Gastrocnemius medialis (tissue), 4 donors: ENCODE data around the gene CYSRT1. TPM values are rescaled to one million over a fixed set of nuclear protein-coding genes. Genes with fewer than 3 reads are reported as not detected.

ENCODE experiments used
- ATAC-seq, 2 donors: fragments of 150-250 bp; one replicate each; pipeline ENCODE4 v1.9.1; 2016
- DNase-seq, 2 donors: peaks; one replicate each; pipeline ENCODE4 v3.0.0-alpha.2; 2019
- H3K27ac ChIP-seq, 4 donors: fragments of 200-600 bp; sonication (generic); 1 replicate in 1 of 4; 2 replicates in 3 of 4; pipeline ENCODE4 v1.5.1; 2016 to 2018; ENCODE audit warnings: mild to moderate bottlenecking in 2 of 4, moderate library complexity in 1 of 4
- H3K27me3 ChIP-seq, 3 donors: fragments of 200-600 bp; sonication (generic) in 2 of 3; 1 replicate in 1 of 3; 2 replicates in 2 of 3; pipeline versions ENCODE4 v1.5.1 to v1.6.0; 2016 to 2019; ENCODE audit warnings: mild to moderate bottlenecking in 1 of 3, moderate library complexity in 1 of 3
- H3K36me3 ChIP-seq, 2 donors: fragments of 200-600 bp; sonication (generic) in 1 of 2; one replicate each; pipeline ENCODE4 v1.5.1; 2017 to 2018
- H3K4me1 ChIP-seq, 2 donors: fragments of 200-600 bp; sonication (generic) in 1 of 2; one replicate each; pipeline ENCODE4 v1.5.1; 2016 to 2017; ENCODE audit warnings: mild to moderate bottlenecking in 2 of 2
- H3K4me3 ChIP-seq, 4 donors: fragments of 200-600 bp; sonication (generic) in 3 of 4; 1 replicate in 1 of 4; 2 replicates in 3 of 4; pipeline ENCODE4 v1.5.1; 2016 to 2019; ENCODE audit warnings: mild to moderate bottlenecking in 2 of 4
- H3K9me3 ChIP-seq, 3 donors: fragments of 200-600 bp; sonication (generic) in 2 of 3; 1 replicate in 1 of 3; 2 replicates in 2 of 3; pipeline ENCODE4 v1.5.1; 2016 to 2019
- CTCF ChIP-seq, 5 experiments: fragments of 450-650 bp in 3 of 5; fragments of 200-600 bp in 2 of 5; sonication (generic) in 2 of 5; IDR thresholded peaks in 4 of 5; conservative IDR thresholded peaks in 1 of 5; 1 replicate in 4 of 5; 2 replicates in 1 of 5; pipeline ENCODE4 v1.5.1; 2016 to 2019; ENCODE audit warnings: antibody characterized with exemption in 5 of 5, mild to moderate bottlenecking in 3 of 5, moderate library complexity in 3 of 5
- POLR2A ChIP-seq, 2 donors: fragments of 450-650 bp; IDR thresholded peaks; one replicate each; pipeline ENCODE4 v1.6.1; 2017; ENCODE audit warnings: antibody characterized with exemption in 2 of 2, mild to moderate bottlenecking in 2 of 2, moderate library complexity in 2 of 2
- in situ Hi-C, 4 donors: fragments of 200-750 bp; cut with MboI; loops; one replicate each; pipeline versions ENCODE4 v1.15.0 to v1.8.0; 2017; ENCODE audit warnings: low sequenced_read_pairs in 4 of 4
- intact Hi-C: fragments of 100-400 bp; cut with DNase I; formaldehyde crosslinking; loops from one replicate; pipeline ENCODE4 v1.15.1; 2023; ENCODE audit warnings: low total_unique reads
- total RNA-seq, 4 donors: library from RNA; depleted of rRNA; stranded (reverse); fragments of >200 nt; gene quantifications; one replicate each; pipeline versions ENCODE4 v1.1.0 to v1.2.3, GENCODE V29; 2016

CYSRT1 gene
- total RNA-seq, 4 donors from 2014 or later = 0.42 TPM; not detected in 3

- peak overlapping the region in 1 of 4 donors; percentile 42 for H3K27ac ChIP-seq
- no peaks in the 10 kb centered on the region for H3K36me3 ChIP-seq
- H3K27me3 ChIP-seq = no peaks in the 10 kb centered on the region
- no peak for DNase-seq
- intact Hi-C loops (loop anchor here (5.0 kb wide), 1 partner anchor 46 kb away; no protein-coding TSS in a partner anchor), in situ Hi-C loops (loop anchor here in 1 of 4 donors (10.0 kb wide), 1 partner anchor 97 kb away; no protein-coding TSS in a partner anchor)
- TF ChIP-seq POLR2A (IDR thresholded peaks at IDR 0.05) (no peak), CTCF (IDR thresholded peaks at IDR 0.05 in 4 of 5, conservative IDR thresholded peaks at IDR 0.05 in 1 of 5) (no peak)
- H3K9me3 ChIP-seq = no peaks in the 10 kb centered on the region
- no peak for ATAC-seq
- H3K4me1 ChIP-seq = peaks cover 17 to 32% of the 10 kb centered on the region in 2 donors
- H3K4me3 ChIP-seq = peak overlapping the region; percentile 34 to 50 (median 48)
Observed at GRCh38 chr9:137221506-137222111, 3.4 kb upstream of the CYSRT1 start.

DNA sequence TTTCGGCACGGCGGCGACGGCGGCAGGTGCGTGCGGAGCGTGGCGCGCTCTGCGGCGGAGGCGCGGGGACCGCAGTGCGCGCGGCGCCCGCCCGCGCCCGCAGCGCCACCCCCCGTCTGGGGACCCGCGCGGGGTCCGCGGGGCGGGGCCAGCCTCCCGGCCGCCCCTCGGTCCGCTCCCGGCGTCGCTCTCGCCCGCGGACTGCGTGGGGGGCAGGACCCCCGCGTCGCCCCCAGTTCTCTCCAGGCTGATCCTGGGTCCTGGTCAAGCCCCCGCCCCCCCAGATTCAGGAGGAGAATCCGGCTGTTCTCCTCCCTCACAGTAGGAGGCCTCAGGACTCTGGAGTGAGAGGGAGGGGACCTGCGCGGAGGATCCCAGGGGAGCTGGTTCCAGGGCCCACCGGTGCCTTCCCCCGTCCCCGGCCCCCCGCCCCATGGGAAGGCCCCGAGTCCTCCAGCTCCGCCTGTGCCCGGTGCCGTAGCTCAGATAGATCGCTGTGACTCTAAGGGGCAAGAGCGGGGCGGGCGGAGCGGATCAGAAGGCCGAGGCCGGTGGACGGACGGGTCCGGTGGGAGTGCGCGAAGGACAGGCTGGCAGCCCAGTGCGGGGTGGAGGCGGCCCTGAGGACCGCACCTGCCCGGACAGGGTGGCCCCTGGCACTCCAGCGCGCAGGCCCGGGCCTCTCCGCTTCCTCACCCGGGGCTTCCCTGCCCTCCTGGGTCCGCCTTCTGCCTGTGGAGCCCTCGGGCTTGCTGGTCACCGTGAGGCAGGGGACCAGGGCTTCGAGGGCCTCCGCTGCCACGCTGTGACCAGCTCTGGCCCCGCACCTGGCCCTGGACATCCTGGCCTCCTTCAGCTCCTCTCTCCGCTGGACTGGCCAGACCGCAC is 2.5 kb upstream of the CYSRT1 start, which contains the start of gene RNF208:
RNF208 (minus strand) TSS at position 51 of the 888 bp plus-strand sequence. CDS start 1,028 bp downstream, outside the sequence.
- in situ Hi-C loops = loop anchor here in 1 of 4 donors (10.0 kb wide), 1 partner anchor 98 kb away; no protein-coding TSS in a partner anchor
- peaks cover 11 to 26% of the 10 kb centered on the region in 2 donors for H3K4me1 ChIP-seq
- DNase-seq (no peak), ATAC-seq (peak; percentile 14 to 31)
- intact Hi-C loops = loop anchor here (1.0 to 5.0 kb wide), 4 partner anchors 22 to 45 kb away; partner anchors contain the start of genes ANAPC2, NELFB, SSNA1 and TPRN
- peaks cover 0 to 4% (median 2%) of the 10 kb centered on the region in 3 donors for H3K27me3 ChIP-seq
- TF ChIP-seq CTCF (IDR thresholded peaks at IDR 0.05 in 4 of 5, conservative IDR thresholded peaks at IDR 0.05 in 1 of 5) = no peak
- TF ChIP-seq POLR2A (IDR thresholded peaks at IDR 0.05) = peak in 1 of 2 donors; percentile 7
- H3K27ac ChIP-seq = peak within 1 kb of the TSS; percentile 87 to 93 (median 90)
- no peaks in the 10 kb centered on the region for H3K36me3 ChIP-seq
- H3K9me3 ChIP-seq = no peaks in the 10 kb centered on the region
- peak within 1 kb of the TSS; percentile 63 to 94 (median 82) for H3K4me3 ChIP-seq

DNA sequence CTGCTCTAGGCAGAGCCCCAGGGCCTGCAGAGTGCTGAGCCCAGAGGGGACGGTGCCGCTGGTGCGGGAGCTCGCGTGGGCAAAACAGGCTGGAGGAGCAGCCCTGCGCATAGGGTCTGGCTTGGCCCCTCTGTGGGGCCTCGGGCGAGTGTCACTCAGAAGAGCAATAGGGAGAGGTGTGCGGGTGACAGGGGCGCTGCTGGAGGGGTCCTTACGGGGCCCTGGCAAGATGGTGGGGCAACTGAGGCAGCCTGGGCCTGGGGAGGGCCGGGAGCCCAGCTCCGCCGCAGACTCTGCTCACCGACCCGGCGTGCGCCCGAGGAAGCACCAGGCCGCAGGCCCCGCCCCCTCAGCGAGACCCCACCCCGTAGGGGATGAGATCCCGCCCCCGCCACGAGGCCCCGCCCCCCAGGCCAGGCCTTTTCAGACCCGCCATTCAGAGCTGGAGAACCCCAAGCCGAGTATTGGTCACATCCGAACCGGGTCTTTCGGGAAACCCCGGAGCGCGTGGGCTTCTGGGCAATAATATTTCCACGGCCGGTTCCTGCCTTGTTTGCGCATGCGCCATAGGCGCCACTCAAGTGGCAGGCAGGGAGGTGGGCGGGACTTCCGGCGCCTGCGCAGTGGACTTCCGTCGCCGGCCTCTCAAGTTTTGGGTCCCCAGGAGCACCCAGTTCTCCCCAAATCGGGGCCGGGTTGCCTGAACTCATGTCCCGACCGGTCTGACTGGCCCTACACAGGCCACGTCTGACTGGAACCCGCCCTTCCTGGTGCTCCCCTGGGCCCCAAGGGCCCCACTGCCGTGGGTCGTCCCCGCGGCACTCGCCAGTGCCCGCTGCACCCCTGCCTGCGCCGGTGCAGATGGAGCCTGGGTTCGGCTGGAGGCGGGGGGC is 1.6 kb upstream of the CYSRT1 start:
- in situ Hi-C loops (loop anchor here in 1 of 4 donors (10.0 kb wide), 1 partner anchor 99 kb away; no protein-coding TSS in a partner anchor), intact Hi-C loops (loop anchor here (1.0 to 5.0 kb wide), 4 partner anchors 23 to 44 kb away; partner anchors contain the start of genes ANAPC2, NELFB, SSNA1 and TPRN)
- H3K4me3 ChIP-seq = peak overlapping the region; percentile 63 to 94 (median 88)
- no peaks in the 10 kb centered on the region for H3K9me3 ChIP-seq
- peaks cover 8 to 21% of the 10 kb centered on the region in 2 donors for H3K4me1 ChIP-seq
- peak; percentile 89 to 90 for ATAC-seq
- no peaks in the 10 kb centered on the region for H3K36me3 ChIP-seq
- peak; percentile 61 for TF ChIP-seq POLR2A (IDR thresholded peaks at IDR 0.05)
- TF ChIP-seq CTCF (IDR thresholded peaks at IDR 0.05 in 4 of 5, conservative IDR thresholded peaks at IDR 0.05 in 1 of 5) = no peak
- peak; percentile 97 to 98 for DNase-seq
- H3K27ac ChIP-seq = peak overlapping the region; percentile 87 to 93 (median 90)
- peaks cover 5 to 7% (median 7%) of the 10 kb centered on the region in 3 donors for H3K27me3 ChIP-seq
